Effector CD8-positive, alpha-beta T cell (primary cell): ENCODE results near the gene TMEM151A.
"Not testable (repeated sequence)": the region's sequence is repeated elsewhere in the genome, so short reads cannot be mapped to it uniquely, and the experiment has no call there.

Experiments used
- DNase-seq: peaks from one replicate; lab custom pipeline; 2025; lab: John Stamatoyannopoulos, UW

TMEM151A gene

DNA sequence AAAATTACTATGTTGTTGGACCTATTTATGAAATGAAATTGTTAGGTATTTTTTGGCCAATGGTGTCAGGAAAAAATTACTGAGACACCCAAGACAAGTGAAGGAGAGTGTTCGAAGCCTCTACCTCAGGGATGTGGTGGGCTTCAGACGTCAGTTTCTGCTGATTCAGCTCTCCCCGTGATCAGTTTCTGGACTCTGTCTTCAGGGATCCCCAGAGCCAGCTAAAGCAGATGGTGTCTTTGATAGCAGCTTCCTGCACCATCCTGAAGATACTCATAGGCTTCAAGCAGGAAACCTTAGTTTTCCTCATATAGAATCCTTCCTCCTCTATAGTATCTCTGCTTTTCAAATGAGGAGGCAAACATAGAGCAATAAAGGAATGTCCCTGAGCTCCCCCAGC, 17.8 kb downstream of the TMEM151A start:
- DNase-seq = no peak

DNA sequence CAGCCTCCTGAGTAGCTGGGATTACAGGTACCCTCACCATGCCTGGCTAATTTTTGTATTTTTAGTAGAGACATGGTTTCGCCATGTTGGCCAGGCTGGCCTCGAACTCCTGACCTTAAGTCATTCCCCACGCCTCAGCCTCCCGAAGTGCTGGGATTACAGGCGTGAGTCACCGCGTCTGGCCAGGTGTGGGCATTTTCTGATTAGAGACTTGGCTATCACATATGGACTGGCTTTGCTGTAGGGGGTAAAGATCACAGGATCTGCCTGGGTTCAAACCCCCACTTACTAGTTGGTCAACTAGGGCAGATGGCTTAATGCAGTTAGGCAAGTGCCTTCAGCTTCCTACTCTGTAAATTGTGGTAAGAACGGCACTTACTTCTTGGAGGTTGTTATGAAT, 18.6 kb downstream of the TMEM151A start:
- DNase-seq = no peak

DNA sequence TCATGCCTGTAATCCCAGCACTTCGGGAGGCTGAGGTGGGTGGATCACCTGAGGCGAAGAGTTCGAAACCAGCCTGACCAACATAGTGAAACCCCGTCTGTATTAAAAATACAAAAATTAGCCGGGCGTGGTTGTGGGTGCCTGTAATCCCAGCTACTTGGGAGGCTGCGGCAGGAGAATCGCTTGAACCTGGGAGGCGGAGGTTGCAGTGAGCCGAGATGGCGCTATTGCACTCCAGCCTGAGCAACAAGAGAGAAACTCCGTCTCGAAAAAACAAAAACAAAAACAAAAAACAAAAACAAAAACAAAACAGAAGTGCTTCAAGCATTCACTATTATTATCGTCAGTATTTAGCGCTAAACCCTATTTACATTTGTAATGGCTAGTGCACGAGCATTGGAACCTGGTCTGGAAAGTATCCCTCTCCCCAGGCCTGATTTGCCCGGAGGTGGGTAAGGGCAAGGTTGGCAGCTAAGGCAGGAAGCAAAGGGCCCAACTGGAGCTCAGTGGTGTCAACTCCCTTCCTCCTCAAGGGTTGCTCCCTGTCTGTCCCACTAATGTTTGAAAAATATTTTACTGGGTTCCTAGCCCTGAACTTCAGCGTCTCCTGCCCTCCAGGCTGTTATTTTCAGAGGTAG, 19.2 kb downstream of the TMEM151A start:
- not testable (repeated sequence) for DNase-seq

DNA sequence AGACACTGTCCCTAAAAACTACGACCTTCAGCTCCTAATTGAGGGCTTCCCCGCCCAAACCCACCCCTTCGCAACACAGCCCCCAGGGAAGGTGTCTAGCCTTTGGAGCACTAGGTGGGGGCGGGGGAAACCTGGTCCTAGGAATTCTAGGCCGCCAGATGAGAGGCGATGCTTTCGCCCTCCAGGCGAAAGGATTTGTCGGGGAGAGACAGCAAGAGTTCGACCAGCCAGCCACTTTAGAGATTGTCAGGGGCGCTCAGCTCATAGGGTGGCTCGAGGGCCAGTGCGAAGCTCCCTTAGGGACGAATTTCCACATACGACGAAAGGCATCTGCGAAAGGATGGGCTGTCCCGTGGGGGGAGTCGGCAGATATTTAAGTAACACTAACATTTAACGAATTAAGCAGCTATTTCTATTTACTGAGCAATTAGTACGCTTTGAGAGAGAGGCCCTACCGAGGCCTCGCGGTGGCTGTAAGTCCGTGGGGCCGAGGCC, 19.8 kb downstream of the TMEM151A start:
- DNase-seq = no peak

DNA sequence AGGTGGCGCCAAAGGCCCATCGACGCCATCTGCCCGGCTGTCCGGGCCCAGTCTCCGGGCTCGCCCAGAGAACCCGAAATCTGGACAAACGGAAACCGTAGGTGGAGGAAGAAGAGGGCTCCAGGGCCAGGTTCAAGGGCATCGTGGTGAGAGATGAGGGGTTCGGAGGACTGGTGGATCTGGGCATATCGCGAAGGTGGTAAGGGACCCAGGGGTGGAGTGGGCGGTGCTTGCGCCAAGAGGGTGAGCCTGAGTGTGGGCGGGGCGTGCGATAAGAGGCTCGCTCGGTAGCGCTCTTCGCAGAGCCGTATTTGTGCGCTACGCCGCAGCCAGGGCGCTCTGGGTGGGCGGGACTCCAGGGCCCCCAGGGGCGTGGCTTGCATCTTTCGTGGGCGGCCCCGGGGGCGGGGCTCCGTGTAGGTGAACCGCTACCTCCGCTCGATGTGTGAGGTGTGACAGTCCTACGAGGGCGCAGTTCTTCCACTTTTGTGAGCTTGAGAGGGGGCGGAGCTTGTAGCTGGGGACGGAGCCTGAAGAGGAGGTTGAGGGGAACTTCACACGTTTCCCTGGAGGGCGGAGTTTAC, 20.4 kb downstream of the TMEM151A start:
- peak; percentile 99 for DNase-seq

DNA sequence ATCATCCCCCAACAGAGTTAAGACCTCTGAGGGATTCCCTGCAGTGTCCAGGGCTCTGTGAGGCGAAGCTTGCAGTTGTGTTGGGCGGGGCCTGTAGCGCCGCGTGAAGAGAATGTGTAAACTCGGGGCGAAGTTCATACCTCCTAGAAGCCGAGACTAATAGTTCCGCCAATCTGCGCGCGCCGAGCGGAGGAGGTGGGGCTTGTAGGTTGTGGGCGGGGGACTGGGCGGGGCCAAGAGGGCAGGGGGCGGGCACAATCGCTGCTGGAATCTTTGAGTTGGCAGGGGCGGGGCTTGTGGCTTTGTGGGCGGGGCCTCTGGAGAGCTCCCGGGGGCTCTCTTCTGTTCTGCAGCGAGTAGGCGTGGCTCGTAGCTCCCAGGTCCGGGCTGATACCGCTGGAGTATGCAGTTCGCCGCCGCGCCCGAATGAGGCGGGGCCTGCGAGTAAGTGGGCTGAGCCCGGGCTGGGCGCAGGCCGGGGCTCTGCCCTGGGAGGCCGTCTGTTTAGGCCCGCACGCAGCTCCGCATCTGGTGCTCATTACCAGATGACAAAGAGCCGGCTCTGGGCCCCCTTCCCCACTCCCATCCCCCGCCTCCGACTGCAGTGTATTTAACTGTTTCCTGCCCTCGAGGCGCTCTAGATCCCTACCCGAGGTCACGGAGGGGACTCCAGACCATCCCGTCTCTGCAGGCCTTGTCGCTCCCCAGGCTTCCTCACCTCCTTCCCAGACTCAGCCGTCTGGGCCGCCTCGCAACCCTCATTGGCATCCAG, 21.0 kb downstream of the TMEM151A start:
- peak; percentile 100 for DNase-seq

DNA sequence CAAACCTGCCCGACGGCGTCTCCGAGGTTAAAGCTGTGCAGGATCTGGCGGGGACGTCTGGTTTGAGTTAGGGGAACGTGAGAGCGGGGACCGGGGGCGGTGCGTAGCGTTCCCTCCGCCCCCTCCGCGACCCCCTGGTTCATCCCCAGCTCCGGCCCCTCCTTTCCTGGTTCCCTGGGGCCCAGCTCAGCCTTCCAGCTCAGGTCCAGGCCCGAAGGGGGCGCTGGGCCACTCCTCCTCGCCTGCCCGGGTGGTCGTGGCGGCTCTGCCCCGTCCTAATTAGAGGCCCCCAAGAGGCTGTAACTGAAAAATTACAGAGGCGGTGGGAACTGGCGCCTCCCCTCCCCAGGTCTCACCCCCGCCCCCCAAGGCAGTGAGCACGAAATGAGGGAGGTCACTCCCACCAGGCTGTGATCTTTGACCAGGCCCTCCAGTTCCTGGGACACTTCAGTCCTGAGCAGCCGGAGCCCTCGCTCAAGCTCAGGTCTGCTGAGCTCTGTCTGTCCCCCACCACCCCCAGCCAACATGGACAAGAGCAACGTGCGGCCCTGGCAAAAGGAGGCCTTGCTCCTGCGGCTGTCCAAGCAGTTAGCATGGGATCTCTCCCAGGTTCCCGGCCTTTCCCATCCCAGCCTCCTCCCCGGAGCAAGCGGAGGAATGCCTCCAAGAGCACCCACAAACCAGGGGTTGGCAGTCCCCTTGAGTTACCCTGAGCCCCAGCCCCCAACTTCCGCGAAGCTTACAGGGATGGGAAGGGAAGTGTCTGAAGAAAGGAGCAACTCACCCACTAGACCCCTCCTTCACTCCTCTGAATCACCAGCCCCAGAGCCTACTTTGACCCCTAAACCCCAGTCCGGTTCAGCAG, 21.9 kb downstream of the TMEM151A start:
- no peak for DNase-seq

DNA sequence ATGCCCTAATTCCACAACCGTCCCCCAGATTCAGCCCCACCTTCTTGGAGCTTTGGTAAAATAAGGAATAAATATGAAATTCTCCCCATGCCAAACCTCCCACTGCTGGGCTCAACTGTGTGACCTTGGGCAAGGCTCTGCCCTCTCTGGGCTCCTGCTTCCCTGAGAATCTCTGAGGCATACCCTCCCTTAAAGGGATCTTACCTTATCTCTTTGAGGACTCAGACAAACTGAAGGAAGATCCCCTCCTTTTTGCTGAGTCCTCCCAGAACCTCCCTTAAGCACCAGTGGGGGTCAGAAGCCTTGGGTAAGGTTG, 22.4 kb downstream of the TMEM151A start:
- DNase-seq = no peak

DNA sequence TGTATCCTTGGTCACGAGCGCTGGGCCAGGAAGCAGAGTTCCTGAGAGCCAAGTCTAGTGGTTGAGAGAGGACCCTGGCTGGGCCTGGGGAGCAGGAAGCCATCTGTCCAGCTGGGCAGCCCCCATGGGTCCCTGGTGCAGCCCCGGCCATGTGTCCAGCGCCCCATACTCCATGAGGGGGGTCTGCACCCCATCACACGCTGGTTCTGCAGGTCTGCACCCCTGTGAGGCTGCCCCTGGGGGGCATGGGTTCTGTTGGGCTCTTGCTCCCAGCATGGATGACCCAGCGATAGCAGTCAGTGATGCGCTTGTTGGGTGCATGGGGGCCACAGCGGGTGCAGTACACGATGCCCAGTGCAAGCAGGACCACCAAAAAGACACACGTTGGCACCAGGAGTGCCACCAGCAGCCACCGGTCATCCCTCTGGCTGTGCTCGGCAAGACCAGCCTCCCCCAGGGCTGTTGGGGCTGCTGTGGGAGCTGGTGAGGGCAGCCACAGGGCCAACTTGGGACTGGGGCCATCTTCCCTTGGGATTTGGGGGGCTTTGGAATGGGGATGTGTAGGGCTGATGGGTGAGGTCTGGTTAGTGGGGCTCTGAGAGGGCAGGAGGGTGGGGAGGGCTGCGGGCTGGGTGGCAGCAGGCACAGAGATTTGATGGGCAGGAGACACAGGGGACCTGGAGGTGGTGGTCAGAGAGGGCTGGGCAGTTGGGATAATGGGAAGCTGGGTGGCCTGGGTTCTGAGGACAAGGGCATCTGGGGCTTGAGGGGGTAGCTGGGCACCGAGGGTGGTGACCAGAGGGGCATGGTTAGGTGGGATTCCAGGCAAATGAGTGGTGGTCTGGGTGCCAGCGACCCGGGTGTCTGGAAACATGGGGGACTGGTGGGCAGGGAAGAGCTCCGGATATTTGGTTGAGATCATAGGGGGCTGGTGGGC, 23.1 kb downstream of the TMEM151A start:
- DNase-seq = no peak

DNA sequence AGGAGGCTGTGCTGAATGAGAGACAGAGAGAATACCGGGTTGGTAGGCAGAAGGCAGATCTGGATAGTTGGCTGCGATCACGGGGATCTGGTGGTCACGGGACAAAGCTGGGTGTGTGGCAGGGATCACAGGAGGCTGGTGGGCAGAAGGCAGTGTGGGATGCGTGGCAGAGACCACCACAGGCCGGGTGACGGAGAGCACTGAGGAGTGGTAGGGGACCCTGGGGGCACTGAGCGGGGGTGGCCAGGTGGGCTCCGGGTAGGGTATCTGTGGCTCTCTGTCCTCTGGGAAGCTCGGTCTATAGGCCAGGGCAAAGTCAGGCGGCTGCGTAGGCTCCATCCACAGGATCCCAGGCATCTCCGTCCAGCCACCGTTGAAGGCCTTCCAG, 23.8 kb downstream of the TMEM151A start:
- DNase-seq = no peak

DNA sequence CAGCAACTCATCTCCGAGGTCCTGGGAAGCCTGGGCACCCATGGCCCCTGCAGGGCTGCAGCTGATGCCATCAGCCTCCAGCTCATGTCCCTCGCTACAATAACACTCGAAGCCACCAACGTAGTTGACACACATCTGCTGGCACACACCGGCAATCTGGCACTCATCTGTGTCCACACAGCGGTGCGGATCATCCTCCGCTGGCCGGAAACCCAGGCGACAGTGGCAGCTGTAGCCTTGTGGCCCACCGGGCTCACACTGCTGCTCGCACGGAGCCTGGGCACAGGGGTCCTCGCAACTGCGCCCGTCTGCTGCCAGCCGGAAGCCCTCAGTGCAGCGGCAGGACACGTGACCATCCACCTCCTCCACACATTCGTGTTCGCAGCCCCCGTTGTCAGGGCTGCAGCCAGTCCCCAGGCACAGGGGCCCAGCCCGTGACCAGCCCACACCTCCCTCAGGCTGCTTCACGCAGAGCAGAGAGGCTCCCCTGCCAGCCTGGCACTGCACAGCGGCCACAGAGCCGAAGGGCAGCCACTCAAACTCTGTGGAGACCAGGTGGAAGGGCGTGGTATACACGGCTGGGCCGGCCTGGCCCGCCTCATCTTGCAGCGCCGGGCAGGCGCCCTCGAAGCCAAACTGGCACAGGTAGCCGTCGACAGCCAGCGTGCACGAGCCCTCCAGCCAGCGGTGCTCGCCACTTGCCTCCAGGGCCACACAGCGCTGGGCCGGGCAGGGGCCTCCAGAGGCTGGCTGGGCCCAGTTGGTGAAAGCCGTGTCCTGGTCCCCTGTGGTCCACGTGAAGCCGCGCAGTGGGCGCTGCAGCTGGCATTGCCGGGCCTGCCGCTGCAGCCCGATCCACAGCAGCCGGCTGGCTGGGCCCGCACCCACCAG, 24.5 kb downstream of the TMEM151A start:
- peak; percentile 40 for DNase-seq

DNA sequence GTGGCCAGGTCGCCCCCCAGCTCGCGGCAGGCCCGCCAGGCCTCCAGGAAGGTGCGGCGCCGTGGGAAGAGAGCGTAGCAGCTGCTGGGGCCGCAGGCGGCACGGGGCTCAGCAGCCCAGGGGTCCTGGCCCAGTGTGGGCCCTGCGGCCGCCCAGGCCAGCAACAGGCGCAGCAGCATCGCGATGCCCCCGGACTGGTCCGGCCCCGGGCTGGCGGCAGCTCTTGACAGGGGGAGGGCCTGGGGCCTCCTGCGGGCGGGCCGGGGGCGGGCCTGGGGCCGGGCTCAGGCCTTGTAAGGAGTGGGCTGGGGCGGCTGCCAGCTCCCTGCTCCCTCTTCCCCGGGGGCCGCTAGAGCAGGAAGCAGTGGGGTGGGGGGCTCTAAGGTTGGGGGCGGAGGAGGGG, 25.2 kb downstream of the TMEM151A start, which contains the start of gene CD248:
Gene CD248, minus strand, starts transcription at position 196 of the 403 bp plus-strand sequence. Its CDS starts 17 bp downstream, at position 179.
- DNase-seq = peak; percentile 41

DNA sequence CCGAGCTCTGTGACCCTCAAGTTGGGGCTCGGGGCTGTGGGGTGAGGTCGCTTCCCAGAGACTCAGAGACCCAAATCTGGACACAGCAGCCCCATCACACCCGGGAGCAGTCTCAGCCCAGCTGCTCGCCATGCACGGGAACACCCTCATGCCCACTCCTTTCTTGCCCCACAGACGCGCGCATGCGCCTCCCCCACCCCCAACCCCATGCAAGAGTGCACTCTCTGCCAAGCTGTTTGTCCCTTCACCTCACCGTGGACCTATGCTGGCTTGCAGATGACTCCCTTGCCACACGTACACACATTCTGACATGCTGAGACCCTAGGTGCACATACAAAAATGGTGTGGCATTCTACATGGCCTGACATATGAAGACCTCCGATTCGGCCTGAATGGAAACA, 25.6 kb downstream of the TMEM151A start:
- DNase-seq = peak; percentile 56

DNA sequence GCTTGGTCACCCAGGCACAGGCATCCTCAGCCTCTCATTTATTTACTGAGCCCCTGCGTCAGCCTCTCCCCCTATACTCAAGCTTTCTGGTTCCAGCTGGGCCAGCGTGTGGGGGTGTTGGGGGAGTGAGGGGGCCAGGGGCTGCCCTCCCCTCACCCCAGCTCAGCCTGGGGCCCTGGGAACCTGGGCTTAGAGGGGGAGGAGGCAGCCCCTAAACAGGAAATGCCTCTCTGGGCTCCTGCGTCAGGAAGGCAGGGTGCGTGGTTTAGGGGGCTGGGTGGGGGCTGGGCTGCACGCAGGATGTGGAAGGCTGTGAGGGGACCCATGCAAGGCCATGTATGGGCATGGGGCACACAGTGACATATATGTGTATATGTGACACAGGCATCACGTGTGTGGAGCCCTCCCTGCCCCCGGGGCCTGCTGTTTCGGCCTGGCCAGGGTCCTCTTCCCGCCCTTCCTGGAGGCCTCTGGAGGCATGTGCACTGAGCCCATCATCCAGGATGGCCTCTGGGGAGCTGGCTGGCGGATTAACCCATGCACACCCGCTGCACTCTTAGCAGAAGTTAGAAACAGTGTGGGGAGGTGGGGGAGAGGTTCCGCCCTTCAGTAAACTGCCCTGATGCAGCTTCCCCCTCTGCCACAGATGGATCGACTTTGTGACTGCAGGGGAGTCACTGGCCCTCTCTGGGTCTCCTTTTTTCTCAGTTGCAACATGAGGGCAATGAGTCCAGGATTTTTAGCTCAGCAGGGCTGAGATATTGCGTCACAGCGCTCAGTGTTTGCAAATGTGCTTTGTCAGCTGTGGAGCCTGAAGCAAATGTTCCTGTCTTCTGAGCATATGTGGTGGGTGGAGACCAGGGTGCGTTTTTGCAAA, 26.3 kb downstream of the TMEM151A start:
- DNase-seq = peak; percentile 81

DNA sequence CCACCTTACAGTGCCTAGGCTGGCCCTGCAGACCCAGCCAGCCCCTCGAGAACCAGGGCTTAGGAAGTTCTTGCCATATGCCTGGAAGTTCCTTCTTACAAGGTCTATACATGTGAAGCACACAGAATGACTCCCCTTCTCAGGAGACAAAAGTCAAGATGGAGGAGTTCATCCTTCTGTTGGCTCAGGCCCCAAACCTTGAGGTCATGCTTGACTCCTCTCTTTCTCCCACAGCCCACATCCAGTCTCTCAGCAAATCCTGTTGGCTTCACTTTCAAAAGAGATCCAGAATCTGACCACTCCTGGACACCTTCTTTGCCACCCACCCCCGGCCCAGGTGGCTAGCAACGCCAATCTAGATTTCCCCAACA, 26.9 kb downstream of the TMEM151A start:
- no peak for DNase-seq

DNA sequence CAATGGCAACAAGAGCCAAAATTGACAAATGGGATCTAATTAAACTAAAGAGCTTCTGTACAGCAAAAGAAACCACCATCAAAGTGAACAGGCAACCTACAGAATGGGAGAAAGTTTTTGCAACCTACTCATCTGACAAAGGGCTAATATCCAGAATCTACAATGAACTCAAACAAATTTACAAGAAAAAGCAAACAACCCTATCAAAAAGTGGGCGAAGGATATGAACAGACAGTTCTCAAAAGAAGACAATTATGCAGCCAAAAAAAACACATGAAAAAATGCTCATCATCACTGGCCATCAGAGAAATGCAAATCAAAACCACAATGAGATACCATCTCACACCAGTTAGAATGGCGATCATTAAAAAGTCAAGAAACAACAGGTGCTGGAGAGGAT, 28.6 kb downstream of the TMEM151A start:
- DNase-seq = not testable (repeated sequence)

DNA sequence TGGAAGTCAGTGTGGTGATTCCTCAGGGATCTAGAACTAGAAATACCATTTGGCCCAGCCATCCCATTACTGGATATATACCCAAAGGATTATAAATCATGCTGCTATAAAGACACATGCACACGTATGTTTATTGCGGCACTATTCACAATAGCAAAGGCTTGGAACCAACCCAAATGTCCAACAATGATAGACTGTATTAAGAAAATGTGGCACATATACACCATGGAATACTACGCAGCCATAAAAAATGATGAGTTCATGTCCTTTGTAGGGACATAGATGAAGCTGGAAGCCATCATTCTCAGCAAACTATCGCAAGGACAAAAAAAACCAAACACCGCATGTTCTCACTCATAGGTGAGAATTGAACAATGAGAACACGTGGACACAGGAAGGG, 29.1 kb downstream of the TMEM151A start:
- DNase-seq = not testable (repeated sequence)

DNA sequence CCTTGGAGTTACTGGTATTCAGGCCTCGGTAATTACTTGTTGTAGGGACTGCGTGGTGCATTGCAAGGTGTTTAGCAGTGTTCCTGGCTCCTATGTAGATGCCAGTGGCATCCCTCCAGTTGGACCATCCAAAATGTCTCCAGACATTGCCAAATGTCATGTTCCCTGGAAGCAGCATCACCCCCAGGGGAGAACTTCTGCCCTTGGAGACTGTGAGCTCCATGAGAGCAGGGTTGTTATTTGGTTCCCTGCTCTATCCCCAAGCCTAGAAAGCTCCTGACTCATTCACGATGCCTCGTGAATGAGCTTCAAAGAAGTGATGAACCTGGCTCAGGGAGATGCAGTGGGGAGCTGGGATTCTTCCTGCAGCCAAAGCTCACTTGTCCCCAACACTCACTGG, 29.9 kb downstream of the TMEM151A start:
- DNase-seq = no peak
